ENCODE measurements around the gene INF2.

GRCh38 chr14:104702673-104703072, 13.3 kb downstream of the INF2 start:
- TF ChIP-seq CTCF (IDR thresholded peaks at IDR 0.05) (no peak), POLR2AphosphoS5 (IDR thresholded peaks at IDR 0.05) (no peak)

Measured in esophagus muscularis mucosa (tissue), 3 donors.